ENCODE data around the gene KBTBD12. TPM values are rescaled to one million over a fixed set of nuclear protein-coding genes. Genes with fewer than 3 reads are reported as not detected.

The KBTBD12 gene
- total and polyA plus RNA-seq, 4 donors: 0.02 to 0.89 (median 0.08) TPM; not detected in 1

DNA sequence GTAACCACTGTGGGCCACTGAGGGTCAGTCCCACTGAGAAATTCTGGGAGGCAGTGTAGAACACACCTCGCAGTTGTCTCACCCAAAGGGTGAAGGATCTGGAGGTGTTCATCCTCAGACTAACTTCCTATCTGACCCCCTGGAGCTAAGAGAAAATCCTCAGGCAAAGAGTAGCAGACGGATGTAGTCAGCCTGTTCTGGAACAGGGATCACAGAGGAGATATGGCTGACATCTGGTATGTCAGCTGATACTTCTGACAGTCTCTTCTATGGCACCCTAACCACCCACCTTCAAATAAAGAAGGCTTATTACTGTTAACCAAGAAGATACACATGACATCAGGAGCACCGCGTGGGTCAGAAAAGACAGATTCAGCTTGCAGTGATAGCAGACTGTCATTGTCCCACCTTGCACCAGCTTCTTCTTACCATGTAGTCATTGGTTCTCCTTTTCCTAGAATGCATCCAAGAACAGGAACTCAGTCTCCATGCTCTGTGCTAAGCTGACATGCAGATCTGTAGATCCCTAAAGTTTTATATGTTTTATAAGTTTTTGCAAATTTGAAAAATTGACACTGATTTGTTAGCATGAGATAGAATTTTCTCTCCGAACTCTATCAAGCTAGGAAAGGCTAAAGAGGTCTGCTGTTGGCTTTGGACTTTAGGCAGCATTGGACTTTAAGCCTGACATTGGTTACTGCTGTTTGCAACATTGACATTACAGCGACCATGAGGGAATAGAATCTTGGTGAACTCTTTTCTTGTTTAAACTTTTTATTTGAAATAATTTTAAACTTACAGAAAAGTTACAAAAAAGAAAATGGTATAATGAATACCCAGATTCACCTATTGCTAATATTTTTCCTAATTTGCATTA lies 60.4 kb downstream of the KBTBD12 start (continued):
- TF ChIP-seq, protein P1, sequence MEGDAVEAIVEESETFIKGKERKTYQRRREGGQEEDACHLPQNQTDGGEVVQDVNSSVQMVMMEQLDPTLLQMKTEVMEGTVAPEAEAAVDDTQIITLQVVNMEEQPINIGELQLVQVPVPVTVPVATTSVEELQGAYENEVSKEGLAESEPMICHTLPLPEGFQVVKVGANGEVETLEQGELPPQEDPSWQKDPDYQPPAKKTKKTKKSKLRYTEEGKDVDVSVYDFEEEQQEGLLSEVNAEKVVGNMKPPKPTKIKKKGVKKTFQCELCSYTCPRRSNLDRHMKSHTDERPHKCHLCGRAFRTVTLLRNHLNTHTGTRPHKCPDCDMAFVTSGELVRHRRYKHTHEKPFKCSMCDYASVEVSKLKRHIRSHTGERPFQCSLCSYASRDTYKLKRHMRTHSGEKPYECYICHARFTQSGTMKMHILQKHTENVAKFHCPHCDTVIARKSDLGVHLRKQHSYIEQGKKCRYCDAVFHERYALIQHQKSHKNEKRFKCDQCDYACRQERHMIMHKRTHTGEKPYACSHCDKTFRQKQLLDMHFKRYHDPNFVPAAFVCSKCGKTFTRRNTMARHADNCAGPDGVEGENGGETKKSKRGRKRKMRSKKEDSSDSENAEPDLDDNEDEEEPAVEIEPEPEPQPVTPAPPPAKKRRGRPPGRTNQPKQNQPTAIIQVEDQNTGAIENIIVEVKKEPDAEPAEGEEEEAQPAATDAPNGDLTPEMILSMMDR (IDR thresholded peaks at IDR 0.05; ENCODE audit: low read depth, low read length, missing input control): no peak
- TF ChIP-seq, protein P2, sequence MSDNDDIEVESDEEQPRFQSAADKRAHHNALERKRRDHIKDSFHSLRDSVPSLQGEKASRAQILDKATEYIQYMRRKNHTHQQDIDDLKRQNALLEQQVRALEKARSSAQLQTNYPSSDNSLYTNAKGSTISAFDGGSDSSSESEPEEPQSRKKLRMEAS (IDR thresholded peaks at IDR 0.05): peak; percentile 19

DNA sequence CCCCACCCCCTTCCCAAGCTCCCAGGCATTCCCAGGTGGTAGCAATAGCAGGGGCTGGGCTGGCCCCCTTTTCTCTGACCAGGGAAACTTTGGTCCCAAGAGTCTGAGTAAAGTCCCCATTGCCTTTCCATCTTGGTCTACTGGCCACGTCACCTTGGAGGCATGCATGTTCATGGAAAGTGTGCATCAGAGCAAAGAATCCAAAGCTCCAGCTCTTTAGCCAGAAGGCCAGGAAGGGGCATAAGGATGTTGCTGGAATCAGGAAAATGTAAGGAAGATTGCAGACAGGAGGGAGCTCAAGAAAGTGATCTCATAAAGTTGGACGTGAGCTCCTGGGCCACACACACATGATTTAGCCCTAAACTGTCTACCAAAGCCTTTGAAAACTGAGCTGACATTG lies 63.6 kb downstream of the KBTBD12 start:
- H3K9me3 ChIP-seq (ENCODE audit: control insufficient read depth in 4 of 4, low read length in 3 of 4): no peaks in the 10 kb centered on the region
- H3K4me3 ChIP-seq (ENCODE audit: low read depth in 1 of 3, low read length in 3 of 3): no peak overlapping the region
- H3K4me1 ChIP-seq (ENCODE audit: control insufficient read depth in 4 of 4, insufficient read depth in 4 of 4, low read length in 3 of 4): peaks cover 0 to 14% (median 6%) of the 10 kb centered on the region in 4 donors
- no peak overlapping the region for H3K9ac ChIP-seq (ENCODE audit: low read depth in 1 of 2, low read length in 2 of 2)
- WGBS: 93% methylated on average over 2 of the region's 2 CpGs
- H3K36me3 ChIP-seq (ENCODE audit: control insufficient read depth in 4 of 4, insufficient read depth in 3 of 4, low read depth in 1 of 4, low read length in 3 of 4): no peaks in the 10 kb centered on the region
- H3K27me3 ChIP-seq (ENCODE audit: control insufficient read depth in 4 of 4, insufficient read depth in 4 of 4, low read length in 3 of 4): no peaks in the 10 kb centered on the region
- H3K27ac ChIP-seq (ENCODE audit: low read depth in 1 of 2, low read length in 2 of 2): no peak overlapping the region
- no peak for DNase-seq (ENCODE audit: low spot score)
- TF ChIP-seq, protein P3, sequence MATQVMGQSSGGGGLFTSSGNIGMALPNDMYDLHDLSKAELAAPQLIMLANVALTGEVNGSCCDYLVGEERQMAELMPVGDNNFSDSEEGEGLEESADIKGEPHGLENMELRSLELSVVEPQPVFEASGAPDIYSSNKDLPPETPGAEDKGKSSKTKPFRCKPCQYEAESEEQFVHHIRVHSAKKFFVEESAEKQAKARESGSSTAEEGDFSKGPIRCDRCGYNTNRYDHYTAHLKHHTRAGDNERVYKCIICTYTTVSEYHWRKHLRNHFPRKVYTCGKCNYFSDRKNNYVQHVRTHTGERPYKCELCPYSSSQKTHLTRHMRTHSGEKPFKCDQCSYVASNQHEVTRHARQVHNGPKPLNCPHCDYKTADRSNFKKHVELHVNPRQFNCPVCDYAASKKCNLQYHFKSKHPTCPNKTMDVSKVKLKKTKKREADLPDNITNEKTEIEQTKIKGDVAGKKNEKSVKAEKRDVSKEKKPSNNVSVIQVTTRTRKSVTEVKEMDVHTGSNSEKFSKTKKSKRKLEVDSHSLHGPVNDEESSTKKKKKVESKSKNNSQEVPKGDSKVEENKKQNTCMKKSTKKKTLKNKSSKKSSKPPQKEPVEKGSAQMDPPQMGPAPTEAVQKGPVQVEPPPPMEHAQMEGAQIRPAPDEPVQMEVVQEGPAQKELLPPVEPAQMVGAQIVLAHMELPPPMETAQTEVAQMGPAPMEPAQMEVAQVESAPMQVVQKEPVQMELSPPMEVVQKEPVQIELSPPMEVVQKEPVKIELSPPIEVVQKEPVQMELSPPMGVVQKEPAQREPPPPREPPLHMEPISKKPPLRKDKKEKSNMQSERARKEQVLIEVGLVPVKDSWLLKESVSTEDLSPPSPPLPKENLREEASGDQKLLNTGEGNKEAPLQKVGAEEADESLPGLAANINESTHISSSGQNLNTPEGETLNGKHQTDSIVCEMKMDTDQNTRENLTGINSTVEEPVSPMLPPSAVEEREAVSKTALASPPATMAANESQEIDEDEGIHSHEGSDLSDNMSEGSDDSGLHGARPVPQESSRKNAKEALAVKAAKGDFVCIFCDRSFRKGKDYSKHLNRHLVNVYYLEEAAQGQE (IDR thresholded peaks at IDR 0.05): no peak
- TF ChIP-seq, protein P4, sequence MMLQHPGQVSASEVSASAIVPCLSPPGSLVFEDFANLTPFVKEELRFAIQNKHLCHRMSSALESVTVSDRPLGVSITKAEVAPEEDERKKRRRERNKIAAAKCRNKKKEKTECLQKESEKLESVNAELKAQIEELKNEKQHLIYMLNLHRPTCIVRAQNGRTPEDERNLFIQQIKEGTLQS (IDR thresholded peaks at IDR 0.05): no peak
- no peak for TF ChIP-seq GABPA (IDR thresholded peaks at IDR 0.05 in 1 of 2, conservative IDR thresholded peaks at IDR 0.05 in 1 of 2)
- no peak for TF ChIP-seq JUND (IDR thresholded peaks at IDR 0.05)
- TF ChIP-seq FOXA2 (IDR thresholded peaks at IDR 0.05): no peak
- TF ChIP-seq HNF4G (IDR thresholded peaks at IDR 0.05): no peak
- TF ChIP-seq RXRA (IDR thresholded peaks at IDR 0.05): no peak
- TF ChIP-seq, protein P5, sequence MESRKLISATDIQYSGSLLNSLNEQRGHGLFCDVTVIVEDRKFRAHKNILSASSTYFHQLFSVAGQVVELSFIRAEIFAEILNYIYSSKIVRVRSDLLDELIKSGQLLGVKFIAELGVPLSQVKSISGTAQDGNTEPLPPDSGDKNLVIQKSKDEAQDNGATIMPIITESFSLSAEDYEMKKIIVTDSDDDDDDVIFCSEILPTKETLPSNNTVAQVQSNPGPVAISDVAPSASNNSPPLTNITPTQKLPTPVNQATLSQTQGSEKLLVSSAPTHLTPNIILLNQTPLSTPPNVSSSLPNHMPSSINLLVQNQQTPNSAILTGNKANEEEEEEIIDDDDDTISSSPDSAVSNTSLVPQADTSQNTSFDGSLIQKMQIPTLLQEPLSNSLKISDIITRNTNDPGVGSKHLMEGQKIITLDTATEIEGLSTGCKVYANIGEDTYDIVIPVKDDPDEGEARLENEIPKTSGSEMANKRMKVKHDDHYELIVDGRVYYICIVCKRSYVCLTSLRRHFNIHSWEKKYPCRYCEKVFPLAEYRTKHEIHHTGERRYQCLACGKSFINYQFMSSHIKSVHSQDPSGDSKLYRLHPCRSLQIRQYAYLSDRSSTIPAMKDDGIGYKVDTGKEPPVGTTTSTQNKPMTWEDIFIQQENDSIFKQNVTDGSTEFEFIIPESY (IDR thresholded peaks at IDR 0.05): no peak
- TF ChIP-seq FOXA1 (IDR thresholded peaks at IDR 0.05): no peak
- TF ChIP-seq, protein P2 (IDR thresholded peaks at IDR 0.05): no peak
- no peak for TF ChIP-seq RAD21 (IDR thresholded peaks at IDR 0.05)
- TF ChIP-seq HNF4A (conservative IDR thresholded peaks at IDR 0.05): no peak
- no peak for TF ChIP-seq YY1 (IDR thresholded peaks at IDR 0.05)
- no peak for TF ChIP-seq EGR1 (IDR thresholded peaks at IDR 0.05; ENCODE audit: low read depth in 2 of 2)
- TF ChIP-seq, protein P1 (IDR thresholded peaks at IDR 0.05; ENCODE audit: low read depth, low read length, missing input control): no peak
- TF ChIP-seq TAF1 (conservative IDR thresholded peaks at IDR 0.05): no peak
- TF ChIP-seq SP1 (IDR thresholded peaks at IDR 0.05): no peak
- TF ChIP-seq NR2F2 (IDR thresholded peaks at IDR 0.05): no peak

All from liver (tissue), 9 donors.